Activated CD4-positive, alpha-beta T cell treated with anti-CD3 and anti-CD28 coated beads for 24 hours (primary cell): ENCODE results near the gene TPCN1.
A peak's percentile ranks its signal among the peaks of the same experiment; 100 is the strongest.

ENCODE experiments used
- DNase-seq, 2 donors: peaks; one replicate each; pipeline ENCODE4 v3.0.0-alpha.2; 2020; ENCODE audit warnings: low read depth in 2 of 2

Gene TPCN1

DNA sequence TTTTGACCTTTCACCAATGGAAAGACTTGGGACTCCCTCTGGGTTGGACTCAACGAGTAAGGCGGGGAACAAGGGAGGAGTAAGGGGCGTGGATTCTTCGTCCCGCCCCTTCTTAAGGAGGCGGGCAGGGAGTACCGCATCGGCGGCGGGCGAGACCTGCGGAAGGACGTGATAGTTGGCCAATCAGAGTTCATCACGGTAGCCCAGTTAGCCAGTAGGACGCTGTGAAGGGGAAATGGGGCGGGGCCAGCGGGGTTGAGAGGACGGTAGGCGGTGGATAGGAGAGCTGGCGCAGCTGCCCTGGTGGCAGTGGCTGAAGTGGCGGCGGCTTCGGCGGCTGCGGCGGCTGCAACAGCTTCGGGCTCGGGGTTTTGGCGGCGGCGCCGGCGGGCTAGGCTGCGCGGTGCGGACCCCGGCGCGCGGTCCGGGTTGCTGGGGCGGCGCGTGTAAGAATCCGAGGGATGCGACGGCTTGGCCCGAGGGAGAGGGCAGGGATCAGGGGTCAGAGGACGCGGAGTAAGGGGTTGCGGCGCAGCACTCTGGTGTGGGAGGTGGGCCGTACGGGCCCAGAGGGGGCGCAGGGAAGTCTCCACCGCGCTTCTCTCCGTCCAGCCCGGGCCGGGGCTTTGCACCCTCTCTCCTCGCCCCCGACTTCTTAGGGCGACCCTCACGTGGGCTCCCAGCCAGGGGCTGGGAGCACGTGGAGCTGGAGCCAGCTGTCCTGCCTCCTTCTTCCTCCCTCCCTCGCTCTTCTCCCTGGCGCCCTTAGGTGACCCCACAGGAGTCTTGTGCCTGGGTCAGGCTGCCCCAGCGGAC is at the start of gene TPCN1:
TPCN1 (plus strand) TSS at position 284 of the 816 bp plus-strand sequence. CDS start 5,389 bp downstream, outside the sequence.
- peak; percentile 98 to 99 for DNase-seq

DNA sequence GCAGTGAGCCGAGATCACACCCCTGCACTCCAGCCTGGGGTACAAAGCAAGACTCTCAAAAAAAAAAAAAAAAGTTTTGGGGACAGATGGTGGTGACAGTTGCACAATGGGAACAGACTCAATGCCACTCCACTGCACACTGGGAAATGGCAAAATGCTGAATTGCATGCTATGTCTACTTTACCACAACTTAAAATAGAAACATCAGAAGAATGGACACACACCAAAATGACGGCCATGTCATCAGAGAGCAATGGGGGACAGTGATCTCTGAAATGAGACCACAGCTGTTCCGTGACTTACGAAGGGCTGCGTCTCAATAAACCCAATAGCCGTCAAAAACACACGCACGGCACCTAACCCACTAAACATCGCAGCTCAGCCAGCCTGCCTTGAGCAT is 49.7 kb upstream of the TPCN1 start:
- no peak for DNase-seq

DNA sequence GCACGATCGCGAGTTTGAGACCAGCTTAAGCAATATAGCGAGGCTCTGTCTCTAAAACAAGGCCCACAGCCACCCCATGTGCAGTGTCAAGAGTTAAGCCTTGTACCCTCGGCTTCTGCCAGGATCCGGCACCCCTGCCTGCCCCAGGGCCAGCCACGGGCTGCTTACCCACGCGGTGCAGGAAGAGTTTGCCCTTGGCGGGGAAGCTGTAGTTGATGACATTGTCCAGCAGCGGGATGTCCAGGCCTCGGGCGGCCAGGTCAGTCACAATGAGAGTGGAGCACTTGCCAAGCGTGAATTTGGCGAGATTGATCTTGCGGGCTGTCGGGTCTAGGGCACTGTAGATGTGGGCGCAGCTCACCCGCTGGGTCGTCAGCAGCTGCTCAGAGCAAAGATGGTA is 49.1 kb upstream of the TPCN1 start:
- DNase-seq: no peak

DNA sequence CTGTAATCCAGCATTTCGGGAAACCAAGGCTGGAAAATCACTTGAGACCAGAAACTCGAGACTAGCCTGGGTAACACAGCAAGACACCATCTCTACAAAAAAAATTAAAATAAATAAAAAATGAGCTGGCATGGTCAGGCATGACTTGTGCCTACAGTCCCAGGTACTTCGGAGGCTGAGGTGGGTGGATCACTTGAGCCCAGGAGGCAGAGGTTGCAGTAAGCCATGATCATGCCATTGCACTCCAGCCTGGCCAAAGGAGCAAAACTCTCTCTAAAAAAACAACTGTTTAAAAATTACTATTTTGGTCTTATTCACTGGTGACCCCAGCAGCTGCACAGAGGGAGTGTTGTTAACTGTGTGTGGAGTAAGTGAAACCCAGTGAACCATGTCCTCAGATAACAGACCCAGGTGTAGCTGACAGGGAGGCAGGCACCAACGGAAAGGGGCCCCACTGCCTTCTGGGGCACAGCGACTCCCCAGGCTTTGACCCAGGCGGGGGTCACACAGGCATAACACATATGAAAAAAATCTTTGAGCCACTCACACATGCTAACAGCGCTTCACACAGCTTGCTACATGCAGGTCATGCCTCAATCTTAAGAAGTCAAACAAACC is 48.1 kb upstream of the TPCN1 start:
- no peak for DNase-seq

DNA sequence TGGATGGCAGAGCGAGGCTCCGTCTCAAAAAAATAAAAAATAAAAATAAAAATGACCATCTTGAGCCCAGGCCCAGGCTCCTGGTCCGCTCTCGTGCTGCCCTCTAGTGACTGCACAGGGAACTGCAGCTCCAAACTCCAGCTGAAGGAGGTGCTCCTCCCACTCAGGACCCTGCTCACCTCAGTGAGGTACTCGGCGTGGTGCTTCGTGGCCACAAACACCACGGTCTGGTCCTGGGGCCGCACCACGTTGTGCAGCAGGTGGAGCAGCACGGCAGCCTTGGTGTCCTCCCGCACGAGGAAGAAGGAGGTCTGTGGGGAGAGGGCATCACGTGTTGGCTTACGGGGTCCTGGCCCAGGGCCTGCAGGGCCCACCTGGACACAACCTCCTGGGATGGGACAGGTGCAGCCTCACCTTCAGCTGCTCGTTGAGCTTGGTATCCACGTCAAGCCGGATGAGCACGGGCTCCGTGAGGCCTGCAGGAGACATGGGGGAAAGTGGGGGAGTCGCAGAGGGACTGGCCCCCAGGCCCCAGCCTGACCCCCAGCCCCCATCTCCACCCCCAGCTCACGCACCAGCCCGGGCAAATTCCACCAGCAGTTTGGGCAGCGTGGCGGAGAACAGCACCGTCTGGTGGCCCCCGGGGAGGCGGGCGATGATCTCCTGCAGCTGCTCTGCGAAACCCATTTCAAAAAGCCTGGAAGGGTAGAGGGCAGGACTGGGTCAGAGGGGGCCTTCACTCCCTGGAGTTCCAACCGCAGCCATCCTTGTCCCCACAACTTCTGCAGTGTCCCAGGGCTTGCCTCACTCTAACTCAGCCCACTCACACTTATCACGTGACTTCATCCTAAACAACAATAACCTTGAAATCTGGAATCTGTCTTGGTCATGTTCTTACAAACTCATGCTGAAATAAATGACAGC is 46.5 kb upstream of the TPCN1 start:
- peak; percentile 69 to 77 for DNase-seq

DNA sequence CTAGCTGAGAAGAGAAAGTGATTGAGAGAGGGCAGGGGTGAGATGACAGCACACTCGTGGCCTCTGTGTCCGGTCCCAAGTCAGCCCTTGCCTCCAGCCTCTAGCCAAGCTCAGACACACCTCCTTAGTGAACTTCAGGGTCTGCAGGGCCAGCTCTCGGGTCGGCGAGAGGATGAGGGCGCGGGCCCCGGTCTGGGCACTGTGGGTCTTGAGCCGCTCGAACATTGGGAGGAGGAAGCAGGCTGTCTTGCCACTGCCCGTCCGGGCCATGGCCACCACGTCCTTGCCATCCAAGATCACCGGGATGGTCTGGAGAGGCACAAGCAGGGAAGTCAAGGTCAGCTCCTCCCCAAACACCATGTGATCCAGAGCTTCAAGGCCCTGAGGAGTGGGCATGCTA is 42.2 kb upstream of the TPCN1 start:
- no peak for DNase-seq

DNA sequence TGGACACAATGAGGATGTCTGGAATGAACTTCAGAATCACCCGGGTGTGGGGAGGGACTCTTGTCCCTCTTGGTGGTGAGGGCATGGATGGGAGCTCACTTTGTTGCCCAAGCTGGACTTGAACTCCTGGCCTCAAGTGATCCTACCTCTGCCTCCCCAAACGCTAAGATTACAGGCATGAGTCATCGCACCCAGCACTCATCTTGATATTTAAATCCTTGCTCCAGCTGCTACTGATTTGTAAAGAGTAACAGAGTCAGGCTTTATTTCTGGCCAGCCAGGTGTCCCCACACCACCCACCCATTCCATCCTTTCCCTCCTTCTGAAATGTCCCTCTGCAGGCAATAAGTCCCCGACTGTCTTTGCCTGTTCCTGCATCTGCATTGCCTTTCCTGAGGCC is 40.9 kb upstream of the TPCN1 start:
- no peak for DNase-seq

DNA sequence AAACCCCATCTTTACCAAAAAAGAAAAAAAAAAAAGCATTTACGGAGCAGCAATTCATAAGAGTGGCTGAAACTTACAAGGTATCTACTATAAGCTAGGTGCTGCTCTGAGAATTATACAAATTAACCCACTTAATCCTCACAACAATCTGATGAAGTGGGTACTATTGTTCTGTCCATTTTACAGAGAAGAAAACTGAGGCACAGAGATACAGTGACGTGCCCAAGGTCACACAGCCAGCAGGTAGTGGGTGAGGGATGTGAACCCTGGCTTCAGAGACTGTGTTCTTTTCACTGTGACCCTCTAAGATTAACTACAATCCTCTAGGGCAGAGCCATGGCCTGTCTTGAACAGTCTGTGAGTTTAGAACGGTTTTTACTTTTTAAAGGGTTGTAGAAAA is 39.3 kb upstream of the TPCN1 start:
- no peak for DNase-seq

DNA sequence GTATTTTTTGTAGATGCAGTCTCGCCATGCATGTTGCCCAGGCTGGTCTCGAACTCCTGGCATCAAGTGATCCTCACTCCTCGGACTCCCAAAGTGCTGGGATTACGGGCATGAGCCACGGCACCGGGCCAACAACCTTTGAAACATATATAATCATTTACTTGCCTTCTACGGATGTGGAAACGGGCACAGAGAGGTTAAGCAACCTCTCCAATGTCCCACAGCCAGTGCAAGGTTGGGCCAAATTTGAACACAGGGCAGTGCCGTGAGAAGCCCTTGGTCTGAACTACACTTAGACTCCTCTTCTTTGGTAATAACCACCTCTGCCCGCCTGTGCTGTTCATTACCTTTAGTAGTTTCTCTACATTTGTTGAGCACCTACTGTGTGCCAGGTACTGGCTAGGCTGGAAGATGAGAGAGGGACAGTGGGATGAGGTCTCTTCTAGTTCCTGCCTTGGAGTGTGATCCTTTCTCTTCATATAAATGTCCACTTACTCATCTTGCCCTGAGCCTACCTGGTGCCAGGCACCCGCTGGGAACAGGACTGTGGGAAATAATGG is 38.2 kb upstream of the TPCN1 start:
- no peak for DNase-seq

DNA sequence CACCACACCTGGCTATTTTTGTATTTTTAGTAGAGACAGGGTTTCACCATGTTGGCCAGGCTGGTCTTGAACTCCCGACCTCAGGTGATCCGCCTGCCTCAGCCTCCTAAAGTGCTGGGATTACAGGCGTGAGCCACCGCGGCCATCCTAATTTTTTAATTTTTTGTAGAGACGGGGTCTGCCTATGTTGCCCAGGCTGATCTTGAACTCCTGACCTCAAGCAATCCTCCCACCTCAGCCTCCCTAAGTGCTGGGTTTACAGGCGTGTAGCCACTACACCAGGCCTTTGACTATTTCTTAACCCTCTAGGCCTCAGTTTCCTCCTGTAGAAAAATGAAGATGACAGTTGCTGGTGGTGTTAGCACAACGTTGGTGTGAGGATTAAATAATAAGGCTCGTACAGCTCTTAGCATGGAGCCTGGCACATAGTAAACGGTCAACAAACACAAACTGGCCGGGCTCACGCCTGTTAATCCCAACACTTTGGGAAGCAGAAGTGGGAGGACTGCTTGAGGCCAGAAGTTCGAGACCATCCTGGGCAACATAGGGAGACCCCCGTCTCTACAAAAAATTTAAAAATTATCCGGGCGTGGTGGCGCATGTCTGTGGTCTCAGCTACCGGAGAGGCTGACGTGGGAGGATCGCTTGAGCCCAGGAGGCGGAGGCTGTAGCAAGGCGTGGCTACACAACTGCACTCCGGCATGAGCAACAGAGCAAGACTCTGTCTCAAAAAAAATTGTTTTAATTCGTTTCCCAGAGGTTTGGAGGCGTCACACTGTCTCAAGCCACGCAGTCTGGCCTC is 37.0 kb upstream of the TPCN1 start:
- no peak for DNase-seq

DNA sequence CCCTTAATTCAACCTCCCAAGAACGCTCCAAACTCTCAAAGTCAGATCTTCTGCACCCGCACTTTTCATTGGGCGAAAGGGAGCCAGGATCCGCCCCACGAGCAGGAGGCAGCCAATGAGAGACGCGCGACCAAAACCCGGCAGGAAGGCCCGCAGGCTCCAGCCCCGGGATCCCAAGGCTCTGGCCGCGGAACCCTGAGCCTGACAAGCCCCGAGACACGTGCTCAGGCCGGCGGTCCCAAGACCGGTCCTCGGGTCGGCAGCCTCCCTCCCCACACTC is 36.4 kb upstream of the TPCN1 start:
- peak; percentile 80 to 85 for DNase-seq

DNA sequence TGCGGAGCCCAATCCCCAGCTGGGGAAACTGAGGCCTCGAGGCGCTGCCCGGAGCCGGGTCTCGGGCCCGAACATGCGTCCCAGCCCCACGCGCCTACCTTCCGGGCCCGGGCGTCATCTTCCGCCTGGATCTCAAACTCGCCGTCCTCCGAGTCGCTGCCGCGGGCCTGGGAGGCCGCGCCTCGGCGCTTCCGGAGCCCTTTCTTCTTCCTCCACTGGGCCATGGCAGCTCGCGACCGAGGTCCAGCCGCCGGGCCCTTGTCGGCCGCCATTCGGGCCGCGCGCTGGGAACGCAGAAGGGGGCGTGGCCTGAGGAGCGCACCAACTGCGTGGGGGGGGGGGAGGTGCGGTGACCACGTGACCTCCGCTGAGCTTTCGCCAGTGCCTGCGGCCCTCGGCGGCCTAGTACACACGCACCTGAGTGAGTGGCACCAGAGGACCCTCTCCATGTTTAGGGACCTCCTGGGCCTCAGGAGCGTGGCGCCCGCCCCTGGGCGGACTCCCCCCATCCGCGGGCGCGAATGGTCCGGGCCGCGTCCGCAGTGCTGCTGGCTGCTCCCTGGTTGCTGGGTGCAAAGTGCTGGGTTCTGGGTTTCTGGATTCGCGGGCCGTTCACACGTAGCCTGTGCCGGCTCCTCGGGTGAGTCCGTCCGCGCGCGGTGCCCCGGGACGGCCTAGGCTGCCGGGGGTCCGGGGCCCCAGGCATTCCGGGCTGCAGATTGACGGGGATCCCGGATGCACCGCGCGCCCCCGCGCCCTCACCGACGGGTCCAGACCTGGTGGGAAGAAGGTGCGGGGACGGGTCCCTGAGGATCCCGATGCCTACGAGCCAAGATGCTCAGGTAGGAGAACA is 35.9 kb upstream of the TPCN1 start, which contains the start of the genes DDX54 and RITA1:
DDX54 (minus strand) TSS at position 299 of the 853 bp plus-strand sequence; CDS start at position 272, 27 bp downstream.
RITA1 (plus strand) TSS at position 542 of the 853 bp plus-strand sequence. CDS start 1,026 bp downstream, outside the sequence.
- DNase-seq: peak; percentile 76 to 78

DNA sequence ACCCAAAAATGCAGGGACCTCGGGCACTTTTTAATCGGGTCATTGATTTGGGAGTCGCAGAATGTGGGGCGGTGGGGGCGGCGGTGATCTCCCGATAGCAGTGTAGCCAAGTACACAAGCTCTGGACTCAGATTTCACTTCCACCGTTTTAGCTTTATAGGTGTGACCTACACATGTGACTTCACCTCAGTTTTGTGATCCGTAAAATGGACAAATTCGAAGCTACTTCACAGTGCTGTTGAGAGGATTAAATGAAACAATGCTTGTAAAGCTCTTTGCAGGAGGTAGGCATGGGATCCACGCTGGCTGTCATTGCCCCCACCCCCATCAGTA is 35.3 kb upstream of the TPCN1 start:
- DNase-seq: no peak

DNA sequence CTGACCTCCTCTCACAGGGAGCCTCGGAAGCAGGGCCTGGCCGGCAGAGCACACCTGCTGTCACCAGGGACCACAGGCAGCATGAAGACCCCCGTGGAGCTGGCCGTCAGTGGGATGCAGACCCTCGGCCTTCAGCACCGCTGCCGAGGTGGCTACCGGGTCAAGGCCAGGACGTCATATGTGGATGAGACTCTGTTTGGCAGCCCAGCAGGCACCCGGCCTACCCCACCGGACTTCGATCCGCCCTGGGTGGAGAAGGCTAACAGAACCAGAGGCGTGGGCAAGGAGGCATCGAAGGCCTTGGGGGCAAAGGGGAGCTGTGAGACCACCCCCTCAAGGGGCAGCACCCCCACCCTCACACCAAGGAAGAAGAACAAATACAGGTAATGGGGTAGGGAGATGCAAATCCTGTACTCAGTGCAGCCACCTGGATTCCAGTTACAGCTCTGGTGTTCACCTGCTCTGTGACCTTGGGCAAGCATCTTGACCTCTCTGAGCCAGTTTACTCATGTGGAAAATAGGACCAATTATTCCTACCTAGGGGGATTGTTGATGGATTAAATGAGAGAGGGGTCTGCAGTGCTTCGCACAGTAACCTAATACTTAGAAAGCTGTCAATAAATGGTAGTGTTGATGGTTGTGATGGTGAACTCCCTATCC is 34.5 kb upstream of the TPCN1 start:
- no peak for DNase-seq

DNA sequence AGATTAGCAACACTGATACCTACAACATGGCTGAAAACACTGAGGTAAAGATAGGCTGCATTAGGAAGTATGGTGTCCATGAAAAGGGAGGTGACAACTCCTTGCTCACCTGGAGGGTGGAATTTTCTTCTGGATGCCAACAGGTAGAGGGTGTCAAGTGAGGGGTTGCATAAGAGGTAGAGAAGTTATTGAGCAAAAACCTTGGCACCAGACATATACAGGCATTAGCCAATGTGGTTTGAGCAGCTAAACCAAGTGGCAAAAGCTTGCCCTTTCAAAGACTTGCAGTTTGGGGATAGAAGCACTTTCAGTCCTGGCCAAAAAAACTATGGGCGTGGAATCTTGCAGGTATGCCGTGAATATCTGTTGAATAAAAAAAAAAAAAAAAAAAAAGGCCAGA is 31.9 kb upstream of the TPCN1 start:
- no peak for DNase-seq

DNA sequence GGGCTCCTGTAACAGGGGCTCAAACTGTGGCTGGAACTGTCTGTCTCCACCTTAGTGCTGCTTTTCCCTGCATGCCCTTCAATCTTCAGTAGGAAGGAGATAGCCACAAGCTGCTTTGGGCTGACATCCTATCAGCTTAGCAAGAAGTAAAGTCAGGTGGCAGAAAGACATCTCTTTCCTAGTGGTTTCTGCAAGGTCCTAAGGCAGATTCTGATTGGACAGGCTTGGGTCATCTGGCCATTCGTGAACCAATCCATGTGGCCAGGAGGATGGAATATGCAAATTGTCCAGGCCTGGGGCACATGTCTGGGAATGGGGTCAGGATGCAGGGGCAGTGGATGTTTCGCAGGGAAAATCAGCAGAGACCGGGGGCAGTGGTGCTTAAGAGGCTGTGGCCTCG is 30.5 kb upstream of the TPCN1 start:
- no peak for DNase-seq

DNA sequence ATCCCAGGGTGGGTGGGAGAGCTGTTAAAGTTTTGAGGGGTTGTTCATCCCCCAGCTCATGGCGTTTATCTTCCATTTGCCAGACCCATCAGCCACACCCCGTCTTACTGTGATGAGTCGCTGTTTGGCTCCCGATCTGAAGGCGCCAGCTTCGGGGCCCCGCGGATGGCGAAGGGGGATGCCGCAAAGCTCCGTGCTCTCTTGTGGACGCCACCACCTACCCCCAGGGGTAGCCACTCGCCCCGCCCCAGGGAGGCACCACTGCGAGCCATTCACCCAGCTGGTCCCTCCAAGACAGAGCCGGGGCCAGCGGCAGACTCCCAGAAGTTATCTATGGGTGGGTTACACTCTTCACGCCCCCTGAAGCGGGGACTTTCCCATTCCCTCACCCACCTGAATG is 30.0 kb upstream of the TPCN1 start:
- DNase-seq: no peak

DNA sequence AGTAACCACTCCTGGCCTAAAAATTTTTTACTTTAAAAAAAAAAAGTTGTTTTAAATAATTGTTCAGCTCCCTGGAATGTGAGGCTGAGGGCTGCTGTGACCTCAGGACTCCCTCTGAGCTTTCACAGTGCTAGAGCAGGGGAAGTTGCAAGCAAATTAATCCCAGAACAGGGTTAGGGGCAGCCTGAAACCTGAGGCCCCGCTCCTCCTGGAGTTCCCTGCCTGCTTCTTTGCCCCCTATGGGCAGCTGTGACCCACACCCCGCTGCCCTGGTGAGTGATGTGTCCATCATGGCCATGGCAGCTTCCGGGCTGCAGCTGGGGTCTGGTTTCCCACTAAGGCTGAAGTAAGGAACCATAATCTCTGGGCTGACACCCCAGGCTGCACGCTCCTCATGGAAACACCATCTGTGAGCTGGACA is 26.3 kb upstream of the TPCN1 start:
- DNase-seq: no peak

DNA sequence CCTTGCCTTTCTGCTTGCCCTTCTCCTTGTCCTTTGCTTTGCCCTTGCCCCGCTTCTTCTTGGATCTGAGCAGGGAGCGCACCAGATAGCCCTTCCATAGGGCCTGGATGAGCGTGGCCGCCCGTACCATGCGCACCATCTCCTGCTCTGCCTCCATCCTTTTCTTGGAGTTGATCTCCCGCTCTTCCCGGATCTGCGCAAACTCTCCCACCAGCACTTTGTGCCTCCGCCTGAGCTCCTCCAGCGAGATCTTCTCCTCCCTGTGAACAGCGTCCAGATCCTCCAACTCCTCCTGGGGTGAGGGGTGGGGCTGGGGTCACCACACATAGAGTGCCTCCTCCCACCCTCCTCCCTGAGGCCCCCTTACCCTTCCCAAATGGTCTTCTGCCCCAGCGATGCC is 25.7 kb upstream of the TPCN1 start:
- no peak for DNase-seq

DNA sequence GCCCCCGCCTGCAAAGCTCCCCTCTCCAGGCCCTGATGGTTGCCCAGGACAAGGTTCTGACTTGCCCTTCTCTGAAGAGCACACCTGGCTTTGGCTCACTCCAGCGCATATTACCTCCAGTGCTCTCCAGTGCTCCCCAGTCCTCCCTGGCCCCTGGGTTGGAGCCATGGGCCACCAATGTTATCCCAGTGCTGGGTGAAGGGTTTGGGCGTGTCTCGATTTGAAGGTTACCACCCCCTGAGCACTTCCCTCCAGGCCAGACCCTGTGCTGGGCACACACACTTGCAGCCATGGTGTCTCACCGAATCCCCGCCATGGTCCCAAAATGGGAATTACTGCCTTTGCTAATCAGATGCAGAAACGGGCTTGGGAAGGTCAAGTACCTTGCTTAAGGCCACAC is 24.7 kb upstream of the TPCN1 start:
- DNase-seq: no peak
